Liver (tissue), 9 donors: ENCODE data around the gene LRRC8A. TPM values are rescaled to one million over a fixed set of nuclear protein-coding genes. Genes with fewer than 3 reads are reported as not detected.

Experiments
- DNase-seq: peaks from one replicate; pipeline ENCODE4 v3.0.0-alpha.2; 2017; ENCODE audit warnings: low spot score
- H3K27ac ChIP-seq, 2 donors: one replicate each; pipeline ENCODE4 v1.7.0; 2013; ENCODE audit warnings: inconsistent platforms in 2 of 2, low read length in 2 of 2, control low read depth in 1 of 2, low read depth in 1 of 2, mild to moderate bottlenecking in 1 of 2
- H3K27me3 ChIP-seq, 4 donors: one replicate each; pipeline versions ENCODE4 v1.6.1 to v1.7.0; 2013; ENCODE audit warnings: low read length in 3 of 4, inconsistent platforms in 1 of 4, mild to moderate bottlenecking in 1 of 4, moderate library complexity in 1 of 4; ENCODE audit not compliant: control insufficient read depth in 4 of 4, insufficient read depth in 4 of 4
- H3K36me3 ChIP-seq, 4 donors: one replicate each; pipeline versions ENCODE4 v1.6.1 to v1.7.0; 2013; ENCODE audit warnings: low read length in 3 of 4, mild to moderate bottlenecking in 3 of 4, low read depth in 1 of 4, moderate library complexity in 1 of 4; ENCODE audit not compliant: control insufficient read depth in 4 of 4, insufficient read depth in 3 of 4
- H3K4me1 ChIP-seq, 4 donors: one replicate each; pipeline versions ENCODE4 v1.6.1 to v1.7.0; 2013; ENCODE audit warnings: low read length in 3 of 4, mild to moderate bottlenecking in 3 of 4, moderate library complexity in 1 of 4; ENCODE audit not compliant: control insufficient read depth in 4 of 4, insufficient read depth in 4 of 4
- H3K4me3 ChIP-seq, 3 donors: one replicate each; pipeline versions ENCODE4 v1.6.1 to v1.7.0; 2013; ENCODE audit warnings: low read length in 3 of 3, control low read depth in 1 of 3, low read depth in 1 of 3, mild to moderate bottlenecking in 1 of 3
- H3K9ac ChIP-seq, 2 donors: one replicate each; pipeline ENCODE4 v1.7.0; 2013; ENCODE audit warnings: low read length in 2 of 2, mild to moderate bottlenecking in 2 of 2, moderate library complexity in 2 of 2, control low read depth in 1 of 2, low read depth in 1 of 2
- H3K9me3 ChIP-seq, 4 donors: one replicate each; pipeline versions ENCODE4 v1.6.1 to v1.7.0; 2013; ENCODE audit warnings: low read length in 3 of 4; ENCODE audit not compliant: control insufficient read depth in 4 of 4
- ATF3 ChIP-seq: IDR thresholded peaks from 2 replicates; pipeline ENCODE4 v1.6.1; 2016; ENCODE audit warnings: antibody characterized with exemption
- CTCF ChIP-seq: fragments of 150-350 bp; IDR thresholded peaks from 2 replicates; pipeline ENCODE4 v1.5.1; 2017; ENCODE audit warnings: improper control_type of control experiment, low read depth, low read length; ENCODE audit not compliant: missing input control
- EGR1 ChIP-seq, 2 donors: IDR thresholded peaks; 2 replicates each; pipeline ENCODE4 v1.6.1; 2016 to 2018; ENCODE audit warnings: antibody characterized with exemption in 2 of 2, low read depth in 2 of 2
- FOXA1 ChIP-seq: IDR thresholded peaks from 2 replicates; pipeline ENCODE4 v1.6.1; 2016; ENCODE audit warnings: antibody characterized with exemption
- FOXA2 ChIP-seq: IDR thresholded peaks from 2 replicates; pipeline ENCODE4 v1.6.1; 2016; ENCODE audit warnings: antibody characterized with exemption
- GABPA ChIP-seq, 2 donors: IDR thresholded peaks in 1 of 2; conservative IDR thresholded peaks in 1 of 2; 2 replicates each; pipeline ENCODE4 v1.6.1; 2016; ENCODE audit warnings: antibody characterized with exemption in 2 of 2, mild to moderate bottlenecking in 1 of 2, moderate library complexity in 1 of 2
- HNF4A ChIP-seq, 2 donors: conservative IDR thresholded peaks; 2 replicates each; pipeline ENCODE4 v1.6.1; 2016; ENCODE audit warnings: antibody characterized with exemption in 2 of 2, mild to moderate bottlenecking in 2 of 2
- HNF4G ChIP-seq: IDR thresholded peaks from 2 replicates; pipeline ENCODE4 v1.6.1; 2016; ENCODE audit warnings: antibody characterized with exemption
- JUND ChIP-seq, 2 donors: IDR thresholded peaks; 2 replicates each; pipeline ENCODE4 v1.6.1; 2016; ENCODE audit warnings: antibody characterized with exemption in 2 of 2
- MAX ChIP-seq: IDR thresholded peaks from 2 replicates; pipeline ENCODE4 v1.6.1; 2016; ENCODE audit warnings: antibody characterized with exemption
- NR2F2 ChIP-seq: IDR thresholded peaks from 2 replicates; pipeline ENCODE4 v1.6.1; 2016; ENCODE audit warnings: antibody characterized with exemption
- RAD21 ChIP-seq, 2 donors: IDR thresholded peaks; 2 replicates each; pipeline ENCODE4 v1.6.1; 2016; ENCODE audit warnings: antibody characterized with exemption in 2 of 2, mild to moderate bottlenecking in 2 of 2
- REST ChIP-seq: IDR thresholded peaks from 2 replicates; pipeline ENCODE4 v1.6.1; 2016; ENCODE audit warnings: antibody characterized with exemption, mild to moderate bottlenecking
- RXRA ChIP-seq, 2 donors: IDR thresholded peaks; 2 replicates each; pipeline ENCODE4 v1.6.1; 2017 to 2018; ENCODE audit warnings: antibody characterized with exemption in 2 of 2, mild to moderate bottlenecking in 1 of 2
- SP1 ChIP-seq: IDR thresholded peaks from 2 replicates; pipeline ENCODE4 v1.6.1; 2018; ENCODE audit warnings: antibody characterized with exemption, mild to moderate bottlenecking
- TAF1 ChIP-seq: conservative IDR thresholded peaks from 2 replicates; pipeline ENCODE4 v1.6.1; 2016; ENCODE audit warnings: antibody characterized with exemption, mild to moderate bottlenecking
- YY1 ChIP-seq: IDR thresholded peaks from 2 replicates; pipeline ENCODE4 v1.6.1; 2016; ENCODE audit warnings: antibody characterized with exemption, mild to moderate bottlenecking
- ZBTB33 ChIP-seq: IDR thresholded peaks from 2 replicates; pipeline ENCODE4 v1.6.1; 2016; ENCODE audit warnings: antibody characterized with exemption
- WGBS: extraction: QIAGEN DNeasy Blood & Tissue Kit; methylation state at CpG from one replicate; pipeline ENCODE4 v1.1.7; 2013; 5-methylcytosine and 5-hydroxymethylcytosine counted together
- polyA plus RNA-seq, 2 donors: library from polyadenylated mRNA; stranded (reverse) in 1 of 2; unstranded in 1 of 2; fragments of 200-250 nt in 1 of 2; fragments of >200 nt in 1 of 2; fragmentation: Nextera tagmentation in 1 of 2; extraction: Ambion mirVana in 1 of 2; gene quantifications; one replicate each; pipeline versions ENCODE4 v1.2.1 to v1.2.3, GENCODE V29; 2013 to 2015
- total RNA-seq, 2 donors: library from RNA; depleted of rRNA; stranded (reverse); fragments of >200 nt; gene quantifications; one replicate each; pipeline ENCODE4 v1.2.3, GENCODE V29; 2014
- donor health status: healthy.
- donor health status: healthy.
- donor health status: healthy.
- donor health status: healthy.
- donor health status: healthy.

LRRC8A gene
- total and polyA plus RNA-seq, 4 donors: 14.6 to 22.8 (median 17.9) TPM

- Histone ChIP-seq H3K4me1 (peaks cover 6 to 49% (median 34%) of the 10 kb centered on the region in 4 donors), H3K36me3 (peaks cover 0 to 2% (median 0%) of the 10 kb centered on the region in 4 donors), H3K9ac (no peak overlapping the region), H3K9me3 (no peaks in the 10 kb centered on the region), H3K4me3 (no peak overlapping the region), H3K27me3 (no peaks in the 10 kb centered on the region), H3K27ac (no peak overlapping the region)
- no peak for DNase-seq
- TF ChIP-seq EGR1 (IDR thresholded peaks at IDR 0.05; ENCODE audit: low read depth in 2 of 2) (no peak), CTCF (no peak), NR2F2 (no peak), ATF3 (no peak), SP1 (no peak), TAF1 (no peak), RAD21 (IDR thresholded peaks at IDR 0.05) (no peak), MAX (no peak), FOXA1 (no peak), HNF4A (conservative IDR thresholded peaks at IDR 0.05) (no peak), HNF4G (no peak), GABPA (IDR thresholded peaks at IDR 0.05 in 1 of 2, conservative IDR thresholded peaks at IDR 0.05 in 1 of 2) (no peak), JUND (IDR thresholded peaks at IDR 0.05) (no peak), RXRA (IDR thresholded peaks at IDR 0.05) (no peak), ZBTB33 (no peak), REST (no peak), FOXA2 (no peak), YY1 (no peak)
- 89% methylated on average over 6 of the region's 6 CpGs for WGBS
Measured at GRCh38 chr9:128923493-128923883, 41.6 kb downstream of the LRRC8A start.
